ENCODE data around the gene ATG13.
"Not testable (repeated sequence)": the region's sequence is repeated elsewhere in the genome, so short reads cannot be mapped to it uniquely, and the experiment has no call there.

ATG13 gene

DNA sequence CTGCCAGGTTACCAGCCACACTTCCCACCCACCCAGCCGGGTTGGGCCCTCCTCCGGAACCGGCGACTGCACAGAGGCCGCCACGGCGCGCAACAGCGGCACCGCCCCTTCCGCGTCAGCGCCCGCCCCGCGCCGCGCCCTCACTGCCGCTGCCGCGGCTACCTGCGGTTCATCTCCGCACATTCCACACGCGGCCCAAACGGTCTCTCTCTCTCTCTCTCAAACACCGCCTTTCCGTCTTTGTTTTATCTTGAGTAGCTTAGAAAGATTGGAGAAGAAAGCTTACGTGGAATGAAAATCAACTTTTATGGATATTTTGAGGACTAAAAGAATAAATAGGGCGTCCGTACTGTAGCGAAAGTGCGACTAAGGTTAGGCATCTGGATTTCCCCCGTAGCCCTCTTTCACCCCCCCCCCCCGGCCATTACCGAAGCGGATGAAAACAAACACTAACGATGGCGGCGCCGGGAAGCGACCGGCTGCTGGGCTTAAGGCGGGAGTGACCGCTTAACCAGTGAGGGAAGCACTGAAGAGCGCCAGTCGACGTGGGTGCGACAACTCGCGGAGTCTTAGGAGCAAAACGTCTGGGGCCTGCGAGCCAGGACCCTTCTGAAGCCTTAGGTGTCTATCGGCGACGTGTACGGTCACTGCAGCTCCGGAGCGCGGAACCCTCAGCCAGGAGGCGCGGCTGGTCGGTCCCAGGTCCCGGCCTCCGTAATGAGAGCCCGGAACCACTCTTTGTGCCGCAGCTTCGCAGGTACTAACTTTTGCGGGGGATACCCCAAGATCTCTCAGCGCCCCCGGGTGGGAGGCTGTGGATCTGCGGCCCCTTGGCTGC lies at the start of gene ATG13, which contains the start of gene HARBI1:
Gene ATG13 (plus strand): TSS at position 420 of the 838 bp plus-strand sequence. CDS start 26,739 bp downstream, outside the sequence.
Gene HARBI1 (minus strand): TSS at position 94 of the 838 bp plus-strand sequence. CDS start 990 bp downstream, outside the sequence.
- DNase-seq, result peak; percentile 98

DNA sequence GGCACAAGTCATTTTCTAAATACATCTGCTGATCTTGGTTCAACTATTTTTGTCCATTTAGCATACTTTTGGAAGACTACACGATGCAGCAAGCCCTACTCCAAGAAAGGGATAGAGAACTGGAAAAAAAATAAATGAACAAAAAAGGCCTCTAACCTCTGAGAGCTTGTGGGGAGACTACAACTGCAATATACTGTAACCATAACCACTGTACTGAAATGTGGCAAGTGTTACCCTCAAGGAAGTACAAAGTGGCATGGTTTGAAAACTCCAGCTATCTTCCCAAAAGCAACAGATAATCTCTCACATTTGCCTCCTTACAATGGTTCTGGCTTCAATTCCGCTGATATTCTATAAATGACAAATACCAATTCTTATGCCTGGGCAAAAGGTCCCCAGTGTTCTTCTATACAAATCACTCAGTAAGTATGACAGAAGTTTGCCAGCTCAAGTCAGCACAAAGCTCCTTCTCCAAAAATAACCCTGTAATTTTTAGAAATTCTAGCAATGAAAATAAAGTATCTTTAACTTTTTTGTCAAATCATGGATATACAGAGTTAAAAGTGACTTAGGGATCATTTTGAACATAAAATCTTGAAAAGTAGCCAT lies 46.5 kb upstream of the ATG13 start:
- DNase-seq, result no peak

DNA sequence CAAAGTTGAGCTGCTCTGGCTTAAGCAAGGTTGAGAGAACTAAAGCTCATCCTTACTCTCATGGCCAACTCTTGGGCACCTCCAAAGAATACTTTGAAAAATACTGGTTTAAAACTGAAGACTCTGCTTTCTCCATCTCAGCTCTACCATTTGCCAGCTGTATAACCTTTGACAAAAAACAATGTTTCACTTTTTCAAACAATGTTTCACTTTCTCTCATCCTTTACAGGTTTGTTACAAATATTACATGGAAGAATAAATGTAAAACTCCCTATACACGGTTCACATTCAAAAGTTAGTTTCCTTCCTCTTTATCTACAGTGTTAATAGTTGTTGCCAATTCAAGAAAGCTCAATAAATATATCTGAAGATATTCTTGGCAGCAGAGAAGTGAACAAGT lies 42.7 kb upstream of the ATG13 start:
- DNase-seq, result no peak

DNA sequence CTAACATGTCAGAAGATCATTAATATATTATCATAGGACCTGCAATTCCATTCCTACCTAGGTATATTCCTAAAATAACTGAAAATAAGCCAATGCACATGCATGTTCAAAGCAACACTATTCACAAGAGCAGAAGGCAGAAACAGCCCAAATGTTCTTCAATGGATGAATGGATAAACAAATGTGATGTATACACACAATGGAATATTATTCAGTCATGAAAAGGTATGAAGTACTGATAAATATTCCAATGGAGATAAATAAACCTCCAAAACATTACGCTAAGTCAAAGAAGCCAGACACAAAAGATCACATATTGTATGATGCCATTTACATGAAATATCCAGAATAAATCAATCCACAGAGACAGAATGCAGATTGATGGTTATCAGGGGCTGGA lies 40.3 kb upstream of the ATG13 start:
- no peak for DNase-seq

DNA sequence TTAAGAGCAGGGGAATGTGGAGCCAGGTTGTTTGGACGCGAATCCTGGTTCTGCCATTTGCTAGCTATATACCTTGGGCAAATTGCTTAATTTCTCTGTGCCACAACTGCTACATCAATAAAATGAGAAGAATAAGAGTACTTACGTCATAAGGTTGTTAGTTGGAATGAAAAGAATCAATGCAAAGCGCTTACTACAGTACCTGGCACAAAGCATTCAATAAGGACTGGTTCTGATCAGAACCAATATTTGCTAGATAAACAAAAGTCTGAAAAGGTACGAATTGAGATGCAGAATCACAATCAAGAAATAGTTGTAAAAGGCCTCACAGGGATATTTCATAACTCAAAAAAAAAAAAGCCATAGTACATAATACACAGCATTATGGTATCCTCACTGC lies 34.8 kb upstream of the ATG13 start:
- no peak for DNase-seq

DNA sequence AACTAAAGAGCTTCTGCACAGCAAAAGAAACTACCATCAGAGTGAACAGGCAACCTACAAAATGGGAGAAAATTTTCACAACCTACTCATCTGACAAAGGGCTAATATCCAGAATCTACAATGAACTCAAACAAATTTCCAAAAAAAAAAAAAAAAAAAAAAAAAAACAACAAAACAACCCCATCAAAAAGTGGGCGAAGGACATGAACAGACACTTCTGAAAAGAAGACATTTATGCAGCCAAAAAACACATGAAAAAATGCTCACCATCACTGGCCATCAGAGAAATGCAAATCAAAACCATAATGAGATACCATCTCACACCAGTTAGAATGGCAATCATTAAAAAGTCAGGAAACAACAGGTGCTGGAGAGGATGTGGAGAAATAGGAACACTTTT lies 33.8 kb upstream of the ATG13 start:
- not testable (repeated sequence) for DNase-seq

DNA sequence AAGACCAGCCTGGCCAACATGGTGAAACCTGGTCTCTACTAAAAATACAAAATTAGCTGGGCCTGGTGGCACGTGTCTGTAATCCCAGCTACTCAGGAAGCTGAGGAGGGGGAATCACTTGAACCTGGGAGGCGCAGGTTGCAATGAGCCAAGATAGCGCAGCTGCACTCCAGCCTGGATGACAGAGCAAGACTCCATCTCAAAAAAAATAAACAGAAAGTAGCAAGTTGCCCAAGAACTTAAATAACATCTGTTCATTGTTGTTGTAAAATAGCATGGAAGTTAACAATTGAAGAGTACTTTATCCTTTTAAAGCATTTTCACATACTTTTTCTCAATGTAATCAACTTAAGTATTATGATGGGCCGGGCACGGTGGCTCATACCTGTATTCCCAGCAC lies 29.2 kb upstream of the ATG13 start:
- no peak for DNase-seq

DNA sequence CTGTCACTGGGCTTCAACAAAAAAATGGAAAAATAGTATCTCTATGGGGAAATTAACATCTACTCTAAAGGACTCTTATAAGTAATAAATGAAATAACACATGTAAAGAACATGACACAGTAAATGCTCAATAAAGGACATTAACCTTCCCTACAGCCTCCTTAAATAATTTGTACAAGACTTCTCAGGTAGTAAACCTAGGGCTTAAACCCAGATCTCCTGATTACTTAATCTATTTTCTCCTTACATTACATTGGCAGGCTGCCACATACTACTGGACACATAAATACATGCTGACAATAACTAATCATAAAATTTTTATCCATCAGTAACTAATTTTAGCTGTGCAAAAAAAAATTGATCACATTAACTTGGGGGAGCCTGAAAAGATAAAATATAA lies 28.4 kb upstream of the ATG13 start:
- DNase-seq, result no peak

DNA sequence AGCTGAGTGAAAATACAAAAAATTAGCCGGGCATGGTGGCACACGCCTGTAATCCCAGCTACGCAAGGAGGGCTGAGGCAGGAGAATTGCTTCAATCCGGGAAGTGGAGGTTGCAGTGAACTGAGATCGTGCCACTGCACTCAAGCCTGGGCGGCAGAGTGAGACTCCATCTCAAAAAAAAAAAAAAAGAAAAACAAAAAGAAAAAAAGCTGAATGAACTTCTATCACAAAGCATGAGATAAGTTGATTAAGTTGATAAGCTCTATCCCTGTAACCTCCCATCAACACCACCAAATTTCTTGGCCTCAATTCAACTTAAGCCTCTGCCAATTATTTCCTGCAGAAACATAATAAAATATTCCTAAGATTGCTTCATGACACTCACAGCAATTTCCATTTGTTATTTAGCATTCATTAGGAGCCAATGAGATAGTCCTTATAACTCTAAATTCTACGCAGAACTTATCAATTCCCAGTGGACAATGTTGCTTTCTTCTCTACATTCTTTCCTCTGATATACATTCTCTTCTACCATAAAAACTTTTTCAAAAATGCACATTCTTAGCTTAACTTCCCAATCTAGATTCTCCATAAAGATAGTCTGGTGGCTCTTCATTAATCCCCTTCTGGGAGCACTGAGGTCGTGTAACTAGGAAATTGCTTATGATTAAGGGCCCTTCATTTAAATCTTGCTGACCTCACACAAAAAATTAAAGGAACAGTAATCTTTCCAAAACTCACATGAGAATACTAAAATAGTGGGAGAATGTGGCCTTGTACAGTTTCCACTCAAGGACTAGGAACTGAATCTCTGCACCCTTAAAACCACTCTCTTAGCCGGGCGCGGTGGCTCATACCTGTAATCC lies 26.4 kb upstream of the ATG13 start:
- DNase-seq, result no peak

DNA sequence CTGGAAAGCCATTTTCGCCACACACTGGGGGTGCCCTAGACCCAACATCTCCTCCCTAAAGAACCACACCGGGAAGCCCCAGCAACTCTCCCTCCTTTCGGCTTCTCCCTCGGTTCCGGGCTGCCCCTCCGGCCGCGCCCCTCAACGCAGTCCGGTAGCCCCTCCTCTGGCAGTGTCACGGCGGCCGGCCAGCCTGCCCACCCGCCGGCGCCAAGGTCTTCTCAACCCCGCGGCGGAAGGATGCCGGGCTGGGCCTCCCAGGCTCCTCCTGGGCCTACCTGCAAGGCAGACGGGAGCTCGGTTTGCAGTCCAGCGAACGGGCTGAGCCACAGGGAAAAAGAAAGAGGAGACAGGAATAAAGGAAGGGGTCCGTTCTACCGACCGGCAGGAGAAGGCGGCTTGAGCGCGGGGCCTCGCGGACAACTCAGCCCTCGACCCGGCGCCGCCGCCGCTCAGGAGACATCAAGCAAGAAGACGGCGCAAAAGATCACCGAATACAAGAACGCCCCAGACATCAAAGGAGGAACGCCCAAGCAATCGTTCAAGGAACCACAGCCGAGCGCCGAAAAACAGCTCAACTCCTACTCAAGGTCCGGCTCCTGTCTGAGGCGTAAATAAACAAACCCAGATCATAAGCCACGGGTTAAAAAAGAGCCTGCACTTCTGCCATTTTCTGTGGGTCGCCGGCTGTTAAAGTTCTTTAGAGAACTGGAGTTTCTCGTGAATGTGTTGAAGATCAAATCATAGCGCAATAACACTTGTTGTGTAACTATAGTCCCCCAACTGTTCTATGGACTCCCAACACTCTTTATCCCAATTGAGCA lies 23.6 kb upstream of the ATG13 start, which contains the start of gene AMBRA1:
Gene AMBRA1 (minus strand): TSS at position 474 of the 824 bp plus-strand sequence. CDS start 45,643 bp downstream, outside the sequence.
- DNase-seq, result peak; percentile 93

DNA sequence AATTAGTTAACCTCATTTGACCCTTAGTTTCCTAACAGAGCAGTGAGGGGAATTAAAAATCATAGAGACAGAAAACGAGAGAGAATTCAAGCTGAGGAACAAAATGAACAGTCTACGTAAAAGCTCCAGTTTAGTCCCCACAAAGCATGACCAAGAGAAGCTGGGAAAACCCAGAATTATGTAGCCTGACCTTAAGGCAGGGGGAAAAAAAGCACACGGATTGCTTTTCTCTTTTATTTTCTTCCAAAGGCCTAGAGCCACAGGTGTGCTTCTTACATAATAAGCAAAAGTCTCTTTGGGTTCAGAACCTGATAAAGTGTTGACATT lies 23.0 kb upstream of the ATG13 start:
- no peak for DNase-seq

DNA sequence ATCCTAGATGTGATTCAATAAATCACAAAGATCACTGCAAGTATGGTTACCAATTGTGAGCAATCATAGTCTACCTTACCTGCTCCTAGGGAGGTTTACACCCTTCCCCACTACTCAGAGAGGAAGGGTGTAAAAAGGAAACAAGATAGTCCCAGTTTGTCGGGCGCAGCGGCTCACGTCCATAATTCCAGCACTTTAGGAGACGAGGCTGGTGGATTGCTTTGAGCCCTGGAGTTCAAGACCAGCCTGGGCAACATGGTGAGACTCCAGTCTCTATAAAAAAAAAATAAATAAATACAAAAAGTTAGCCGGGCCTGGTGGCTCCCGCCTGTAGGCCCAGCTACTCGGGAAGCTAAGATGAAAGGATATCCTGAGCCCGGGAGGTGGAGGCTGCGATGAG lies 22.6 kb upstream of the ATG13 start:
- no peak for DNase-seq

DNA sequence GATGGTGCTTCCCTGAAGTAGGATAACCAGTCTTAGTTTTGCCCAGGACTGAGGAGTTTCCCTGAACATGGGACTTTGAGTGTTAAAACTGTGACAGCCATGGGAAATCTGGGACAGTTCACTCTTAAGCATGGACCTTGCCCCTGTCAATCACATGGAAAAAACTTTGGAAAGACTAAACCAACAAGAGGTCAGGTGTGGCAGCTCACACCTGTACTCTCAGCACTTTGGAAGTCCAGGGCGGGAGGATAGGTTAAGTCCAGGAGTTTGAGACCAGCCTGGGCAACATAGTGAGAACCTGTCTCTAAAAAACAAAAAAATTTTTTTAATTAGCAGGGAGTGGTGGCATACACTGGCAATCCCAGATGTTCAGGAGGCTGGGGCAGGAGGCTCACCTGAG lies 20.2 kb upstream of the ATG13 start:
- no peak for DNase-seq

DNA sequence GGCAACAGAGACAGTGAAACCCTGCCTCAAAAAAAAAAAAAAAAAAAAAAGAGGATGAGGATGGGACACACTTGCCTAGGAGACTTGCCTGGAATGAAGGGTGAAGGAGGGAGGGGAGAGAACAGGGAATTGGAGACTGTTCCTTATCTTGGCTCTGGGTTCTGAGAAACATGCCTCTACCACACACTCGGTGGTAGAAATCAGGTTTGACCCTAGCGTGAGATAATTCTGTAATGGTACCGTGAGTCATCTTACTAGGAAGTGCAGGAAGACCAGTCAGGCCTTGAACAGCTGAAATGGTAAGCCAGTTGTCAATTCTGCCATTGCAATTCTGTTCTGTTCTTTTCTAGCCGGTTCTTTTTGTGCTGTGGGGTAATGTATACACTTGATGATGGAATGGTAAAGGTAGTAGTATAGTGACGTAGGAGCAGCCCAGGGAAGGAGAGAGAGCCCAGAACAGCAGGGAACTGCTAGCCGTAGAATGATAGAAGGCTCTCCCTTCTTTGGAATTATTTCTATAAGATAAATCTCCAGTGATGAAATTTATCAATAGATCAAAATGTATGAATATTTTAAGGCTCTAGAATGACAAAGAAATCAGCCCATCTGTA lies 19.6 kb upstream of the ATG13 start:
- no peak for DNase-seq

DNA sequence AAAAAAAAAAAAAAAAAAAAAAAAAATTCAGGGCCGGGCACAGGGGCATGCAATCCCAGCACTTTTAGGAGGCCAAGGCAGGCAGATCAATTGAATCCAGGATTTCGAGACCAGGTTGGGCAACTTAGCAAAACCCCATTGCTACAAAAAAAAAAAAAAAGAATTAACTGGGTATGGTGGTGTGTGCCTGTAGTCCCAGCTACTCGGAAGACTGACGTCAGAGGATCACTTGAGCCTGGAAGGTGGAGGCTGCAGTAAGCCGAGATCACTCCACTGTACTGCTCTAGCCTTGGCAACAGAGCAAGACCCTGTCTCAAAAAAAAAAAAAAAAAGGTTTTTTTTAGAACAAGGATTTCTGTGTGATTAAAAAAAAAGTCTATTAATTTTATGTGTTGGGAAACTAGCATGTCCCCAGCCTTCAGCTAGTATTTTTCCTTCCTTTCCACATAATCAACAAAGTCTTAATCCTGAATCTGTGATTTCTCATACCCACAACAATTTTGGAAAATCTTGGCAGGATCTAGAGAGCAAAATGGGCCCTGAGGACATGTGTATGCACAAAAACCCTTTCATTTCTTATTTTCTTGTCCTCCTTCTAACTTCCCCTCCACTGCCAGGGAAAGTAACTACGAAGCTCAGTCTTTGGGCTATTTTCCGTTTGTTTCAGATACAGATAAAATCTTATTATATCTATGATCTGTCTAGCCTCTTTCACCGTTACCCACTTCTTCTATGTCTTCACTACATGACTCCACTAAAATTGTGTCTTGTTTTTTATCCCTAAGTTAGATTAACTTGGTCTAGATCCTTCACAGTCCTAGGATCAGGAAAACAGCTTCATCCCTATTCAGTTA lies 17.8 kb upstream of the ATG13 start:
- DNase-seq, result no peak

DNA sequence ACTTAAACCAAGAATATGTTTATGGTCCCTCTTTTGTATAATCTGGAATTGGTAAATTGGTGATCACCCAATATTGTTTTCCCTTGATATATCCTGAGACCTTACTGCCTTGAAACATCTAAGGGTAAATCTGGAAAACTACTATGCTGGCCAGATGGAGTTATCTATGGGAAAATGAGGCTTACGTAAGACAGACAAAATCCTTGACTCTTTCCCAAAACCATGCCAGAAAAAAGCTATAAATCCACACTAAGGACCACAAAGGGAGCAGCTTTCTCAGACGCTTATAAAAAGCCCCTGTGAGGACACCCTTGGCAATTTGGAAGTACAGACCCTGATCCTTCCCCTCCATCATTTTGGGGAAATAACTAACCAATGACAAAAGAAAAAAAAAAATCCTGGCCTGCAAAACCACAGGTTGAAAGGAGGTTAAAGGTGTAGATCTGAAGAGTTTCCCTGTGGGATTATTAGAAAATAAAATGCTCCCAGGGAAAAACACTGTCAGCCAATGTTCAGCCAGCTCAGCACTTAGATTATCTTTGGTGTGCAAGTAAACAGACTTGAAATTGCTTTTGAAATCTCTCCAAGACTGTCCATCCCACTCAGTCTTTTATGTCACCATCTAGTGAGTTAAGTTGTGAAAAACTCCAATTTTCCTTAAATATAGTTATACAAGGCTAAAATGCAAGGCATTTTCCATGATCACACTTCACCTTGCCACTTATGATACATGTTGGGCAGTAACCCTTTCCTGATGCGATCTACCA lies 17.0 kb upstream of the ATG13 start:
- DNase-seq, result no peak

DNA sequence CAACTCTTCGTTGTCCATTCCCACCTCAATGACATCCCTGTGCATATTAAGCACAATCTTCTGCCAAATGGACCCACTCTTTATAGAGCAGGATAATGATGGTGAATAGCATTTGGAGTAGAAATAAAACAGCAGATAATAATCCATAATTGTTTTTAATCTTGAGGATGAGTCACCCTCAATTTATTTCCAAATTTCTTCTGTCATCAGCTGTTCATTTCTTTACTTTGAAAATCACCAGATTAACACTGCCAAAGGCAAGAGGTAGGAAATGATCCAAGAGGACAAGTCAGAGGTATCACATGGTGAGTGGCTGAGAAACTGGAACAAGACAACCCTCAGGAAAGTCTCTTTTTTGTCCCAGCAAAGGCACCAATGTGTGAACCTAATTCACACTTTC lies 16.2 kb upstream of the ATG13 start:
- DNase-seq, result no peak

DNA sequence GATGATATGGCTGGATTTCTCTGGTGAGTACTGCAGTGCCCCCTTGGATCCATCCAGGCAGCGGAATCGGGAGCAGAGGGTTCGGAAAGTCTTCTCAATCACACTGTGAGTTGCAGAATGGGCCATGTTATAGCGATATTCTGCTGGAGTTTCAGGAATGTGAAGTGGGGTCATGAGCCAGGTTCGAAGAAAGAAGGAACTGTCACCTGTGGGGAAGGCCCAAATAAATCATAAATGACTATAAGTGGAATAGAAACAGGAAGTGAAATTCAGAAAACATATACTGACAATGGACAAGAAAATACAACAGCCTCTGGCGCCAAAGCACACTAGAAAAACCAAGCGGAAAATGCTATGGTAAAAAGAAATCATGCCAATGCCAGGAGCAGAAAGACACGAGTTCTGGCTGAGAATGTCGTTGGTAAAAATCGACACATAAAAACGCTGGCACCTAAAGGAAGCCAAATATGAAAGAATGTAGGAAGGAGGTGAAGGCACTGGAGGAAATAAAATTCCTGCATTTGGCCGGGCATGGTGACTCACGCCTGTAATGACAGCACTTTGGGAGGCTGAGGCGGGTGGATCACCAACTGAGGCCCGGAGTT lies 13.5 kb upstream of the ATG13 start:
- DNase-seq, result no peak

DNA sequence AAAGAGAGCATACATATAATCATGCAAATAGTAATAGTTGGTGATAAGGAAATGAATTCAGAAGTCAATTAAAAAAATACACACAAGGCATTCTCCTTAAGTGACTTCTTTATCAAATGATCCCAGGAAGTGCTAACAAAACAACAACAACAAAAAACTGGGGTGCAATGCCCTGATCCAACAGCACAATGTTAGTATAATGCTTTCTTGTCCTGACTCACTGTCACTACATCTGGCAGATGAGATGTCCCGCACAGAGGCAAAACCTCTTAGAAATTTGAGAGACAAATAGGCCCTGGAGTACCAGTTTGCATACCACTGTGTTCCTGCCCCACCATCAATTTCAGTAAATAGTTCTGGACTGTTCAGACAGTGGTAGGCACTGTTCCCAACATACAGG lies 12.6 kb upstream of the ATG13 start:
- no peak for DNase-seq

DNA sequence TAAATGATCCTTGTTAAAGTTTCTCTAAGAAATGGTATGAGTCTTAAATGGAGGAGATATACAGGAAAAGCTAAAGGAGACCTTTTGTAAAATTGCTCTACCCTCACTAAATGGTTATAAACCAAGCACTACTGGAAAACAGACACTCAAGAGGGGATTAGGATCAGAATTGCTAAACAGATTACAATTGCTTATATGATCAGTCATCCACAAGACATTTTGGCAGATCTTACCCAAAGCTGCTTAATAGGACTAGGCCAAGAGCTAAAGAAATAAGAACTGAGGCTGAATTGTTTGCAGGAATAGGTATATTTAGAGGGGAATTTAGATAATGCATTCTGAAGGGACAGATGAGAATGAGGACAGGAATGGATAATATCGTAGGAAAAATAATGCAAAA lies 9.8 kb upstream of the ATG13 start:
- DNase-seq, result no peak
